Activated CD4-positive, alpha-beta T cell treated with anti-CD3 and anti-CD28 coated beads, Interleukin-2, amount 50 U/mL, for 48 hours (primary cell): Measurements from ENCODE around the gene PRPF19.
A peak's percentile ranks its signal among the peaks of the same experiment; 100 is the strongest.

Experiments used
- DNase-seq, 2 experiments: peaks; one replicate each; pipeline ENCODE4 v3.0.0-alpha.2; 2020

PRPF19 gene

DNA sequence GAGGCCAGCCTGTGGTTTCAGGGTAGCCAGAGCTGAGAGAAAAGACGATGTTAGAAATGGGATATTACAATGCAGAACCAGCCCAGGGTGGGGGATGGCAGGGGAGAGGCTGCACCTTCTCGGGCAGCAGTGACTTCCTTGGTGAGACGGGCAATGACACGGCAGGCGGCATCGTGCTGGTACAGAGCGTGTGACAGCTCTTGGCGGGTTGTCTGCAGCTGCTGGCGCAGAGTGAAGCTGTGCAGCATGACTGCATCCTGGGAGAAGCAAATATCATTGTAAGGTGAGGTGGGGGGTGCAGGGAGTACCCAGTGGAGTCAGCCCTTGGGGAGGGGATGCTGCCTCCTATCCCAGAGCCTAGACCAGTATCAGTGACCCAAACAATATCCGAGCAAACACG, 3.8 kb downstream of the PRPF19 start:
- no peak for DNase-seq

DNA sequence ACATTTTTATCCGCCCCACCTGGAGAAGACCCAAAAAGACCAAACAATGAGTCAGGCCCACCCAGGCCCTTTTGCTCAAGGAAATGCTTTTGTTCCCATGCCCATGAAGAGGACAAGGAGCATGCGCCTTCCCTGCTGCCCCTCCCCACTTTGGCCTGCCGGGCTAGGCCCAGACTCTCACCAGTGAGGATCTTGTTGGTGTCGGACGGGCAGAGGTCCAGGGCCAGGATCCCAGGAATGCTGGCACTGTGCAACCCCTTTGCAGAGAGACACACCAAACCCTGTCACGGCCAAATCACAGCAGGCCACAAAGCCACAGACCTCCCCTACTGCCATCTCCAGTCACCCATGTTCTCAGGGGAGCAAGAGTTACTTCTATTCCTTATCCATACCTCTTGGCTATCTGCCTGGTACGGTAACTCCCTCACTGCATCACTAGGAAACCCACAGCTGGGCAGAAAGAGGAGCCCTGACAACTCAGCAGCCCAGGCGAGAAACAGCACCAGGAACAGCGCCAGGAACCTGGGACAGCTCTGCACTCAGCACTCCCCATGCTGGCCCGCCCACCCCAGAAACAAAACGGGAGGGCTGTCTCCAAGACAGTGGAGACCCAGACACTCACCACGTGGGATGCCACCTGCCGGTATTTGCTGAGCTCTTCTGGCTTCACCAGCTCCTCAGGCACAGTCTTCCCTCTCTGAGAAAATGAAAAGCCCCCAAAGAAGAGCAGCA, 5.5 kb downstream of the PRPF19 start:
- no peak for DNase-seq

DNA sequence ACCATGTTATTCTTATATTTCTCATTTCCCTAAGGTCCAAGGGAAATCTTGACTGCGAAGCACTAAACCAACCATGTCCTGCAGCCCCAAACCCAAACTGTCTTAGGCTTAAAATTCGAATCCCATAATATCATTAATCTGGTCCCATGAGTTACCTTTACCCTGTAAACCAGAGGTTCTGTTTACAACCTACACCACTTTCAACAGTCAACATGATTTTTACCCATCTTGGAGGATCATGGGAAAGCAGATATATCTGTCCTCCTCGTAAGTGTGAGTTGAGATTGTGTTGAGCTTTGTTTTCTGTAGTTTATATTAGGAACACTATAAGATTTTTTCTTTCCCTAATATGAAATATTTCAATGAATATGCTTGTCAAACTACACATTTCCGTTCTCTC, 6.4 kb downstream of the PRPF19 start:
- DNase-seq, result no peak

DNA sequence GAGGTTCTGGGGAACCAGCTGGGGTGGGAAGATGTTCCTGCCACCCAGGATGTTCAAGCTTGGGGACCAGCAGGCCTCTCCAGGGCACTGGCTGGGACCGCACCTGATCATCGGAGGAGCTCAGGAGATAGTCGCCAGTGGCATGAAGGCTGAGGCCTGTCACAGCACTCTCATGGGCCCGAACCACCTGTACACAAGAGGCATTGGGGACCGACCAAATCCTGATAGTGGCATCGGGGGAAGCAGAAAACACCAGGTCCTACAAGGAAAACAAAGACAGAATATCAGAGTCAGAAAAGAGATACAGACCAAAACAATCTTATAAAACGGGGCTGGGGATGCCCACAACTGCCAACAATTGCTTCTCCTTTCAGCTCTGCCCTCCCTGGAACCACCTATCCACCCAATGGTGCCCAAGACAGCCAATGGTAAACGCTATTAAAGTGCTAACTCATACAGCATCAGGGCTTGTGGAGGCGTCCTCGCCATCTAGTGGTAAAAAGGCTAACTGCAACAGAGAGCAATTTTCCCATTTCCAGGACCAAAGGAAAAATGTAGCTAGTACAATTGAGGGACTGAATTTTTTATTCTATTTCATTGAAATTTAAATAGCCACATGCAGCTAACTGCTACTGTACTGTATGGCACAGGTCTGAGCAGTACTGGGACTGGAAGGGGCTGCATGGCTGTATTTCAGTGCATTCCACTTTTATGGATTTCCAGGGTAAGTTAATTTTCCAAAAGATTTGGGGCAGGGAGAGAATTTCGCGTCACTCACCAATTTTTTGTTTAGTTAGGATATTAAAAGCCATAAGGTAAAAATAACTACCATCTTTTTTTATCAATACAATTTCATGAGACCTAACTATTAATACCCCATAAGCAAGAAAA, 7.1 kb downstream of the PRPF19 start:
- no peak for DNase-seq

DNA sequence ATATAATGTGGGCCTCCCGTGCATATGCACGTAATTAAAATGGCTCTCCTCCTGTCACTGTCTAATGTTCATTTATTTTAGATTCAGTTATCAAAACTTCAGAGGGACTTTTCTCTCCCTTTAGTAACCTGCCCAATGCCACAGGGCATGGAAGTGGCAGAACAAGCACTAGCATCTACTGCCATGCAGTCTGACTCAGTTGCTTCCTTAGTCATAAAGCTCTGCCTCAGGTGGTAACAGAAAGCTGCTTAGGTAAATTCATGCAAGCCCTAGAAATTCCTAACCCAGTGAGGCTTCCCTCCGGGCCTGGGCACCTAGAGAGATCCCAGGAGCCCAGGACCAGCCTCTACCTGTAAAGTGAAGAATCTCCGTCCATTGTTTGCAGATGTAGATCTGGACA, 8.9 kb downstream of the PRPF19 start:
- DNase-seq, result no peak

DNA sequence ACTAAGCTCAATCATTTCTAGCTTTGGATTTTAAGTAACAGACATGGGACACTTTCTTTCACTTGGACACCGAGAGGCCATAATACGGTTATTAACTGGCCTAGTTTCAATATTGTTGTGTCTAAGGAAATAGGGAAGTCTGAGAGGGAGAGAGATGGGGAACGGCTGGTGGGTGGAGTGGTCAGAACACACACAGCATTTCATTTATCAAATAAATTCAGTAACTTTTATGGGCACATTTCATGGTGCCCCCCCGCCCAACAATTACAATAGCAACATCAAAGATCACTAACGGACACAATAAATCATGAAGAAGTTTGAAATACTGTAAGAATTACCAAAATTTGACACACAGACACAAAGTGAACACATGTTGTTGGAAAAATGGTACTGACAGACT, 10.7 kb downstream of the PRPF19 start:
- no peak for DNase-seq

DNA sequence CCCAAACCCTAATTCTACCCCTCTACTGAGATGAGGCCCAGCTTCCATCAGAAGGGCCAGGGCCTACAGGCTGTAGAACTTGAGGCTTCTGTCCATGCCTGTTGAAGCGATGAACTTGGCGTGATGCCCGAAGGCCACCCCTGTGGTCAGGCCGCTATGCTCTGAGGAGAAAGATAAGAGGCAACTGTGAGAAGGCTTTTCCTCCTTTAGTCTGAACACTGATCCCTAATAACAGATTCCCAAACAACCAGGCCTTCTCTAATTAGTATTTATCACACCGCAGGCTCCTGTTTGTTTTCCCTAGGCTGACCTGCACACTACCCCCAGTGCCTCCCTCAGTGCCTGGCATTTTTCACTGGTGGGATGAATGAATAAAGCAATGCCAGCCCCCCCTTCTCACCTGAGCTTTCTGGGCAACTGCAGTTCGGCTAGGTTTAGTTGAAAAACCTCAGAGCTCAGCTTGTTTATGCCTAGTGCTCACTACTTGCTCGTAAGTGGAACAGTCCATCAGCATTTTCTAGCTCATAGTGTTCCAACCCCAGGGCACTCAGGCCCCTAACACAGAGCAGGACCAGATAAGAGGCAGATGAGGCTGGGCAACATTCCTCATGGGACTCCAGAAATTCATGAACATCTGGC, 15.2 kb downstream of the PRPF19 start:
- DNase-seq, result peak in 1 of 2 experiments; percentile 1

DNA sequence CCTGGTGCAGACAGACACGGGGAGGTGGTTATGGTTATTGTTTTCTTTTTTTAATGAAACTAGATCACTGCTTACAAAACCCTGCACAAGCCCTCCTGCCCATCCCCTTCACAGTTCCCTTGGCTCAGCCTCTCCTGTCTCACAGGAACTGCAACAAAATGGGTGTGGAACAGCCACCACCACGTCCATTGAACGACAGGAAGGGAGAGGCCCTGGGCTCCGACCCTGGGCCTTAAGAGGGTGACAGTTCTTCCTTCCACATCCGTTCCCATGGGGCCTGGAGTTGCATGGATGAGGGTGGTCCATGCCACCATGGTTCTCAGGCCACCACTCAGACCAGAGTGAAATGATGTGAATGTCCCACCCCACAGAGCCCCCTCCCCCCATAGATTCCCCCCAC, 15.7 kb downstream of the PRPF19 start:
- DNase-seq, result peak in 1 of 2 experiments; percentile 1

DNA sequence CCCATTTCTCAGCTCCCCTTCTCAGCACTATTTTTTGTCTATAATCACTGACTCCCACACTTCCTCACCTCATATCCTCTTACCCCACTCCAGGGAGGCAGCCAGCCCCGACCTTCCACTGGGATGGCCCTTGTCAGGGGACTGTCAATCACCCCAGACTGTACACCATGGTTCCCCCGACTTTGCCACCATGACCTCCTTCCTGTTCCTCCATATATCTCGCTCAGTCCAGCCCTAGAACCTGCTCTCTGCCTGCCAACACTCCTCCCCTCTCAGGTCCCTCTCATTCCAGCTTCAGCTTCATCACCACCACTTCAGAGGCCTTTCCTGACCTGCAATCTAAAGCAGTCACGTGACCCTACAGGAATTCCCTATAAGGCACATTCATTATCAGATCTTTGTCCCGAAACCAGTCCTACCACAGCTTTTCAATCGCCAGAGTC, 16.5 kb downstream of the PRPF19 start:
- no peak for DNase-seq

DNA sequence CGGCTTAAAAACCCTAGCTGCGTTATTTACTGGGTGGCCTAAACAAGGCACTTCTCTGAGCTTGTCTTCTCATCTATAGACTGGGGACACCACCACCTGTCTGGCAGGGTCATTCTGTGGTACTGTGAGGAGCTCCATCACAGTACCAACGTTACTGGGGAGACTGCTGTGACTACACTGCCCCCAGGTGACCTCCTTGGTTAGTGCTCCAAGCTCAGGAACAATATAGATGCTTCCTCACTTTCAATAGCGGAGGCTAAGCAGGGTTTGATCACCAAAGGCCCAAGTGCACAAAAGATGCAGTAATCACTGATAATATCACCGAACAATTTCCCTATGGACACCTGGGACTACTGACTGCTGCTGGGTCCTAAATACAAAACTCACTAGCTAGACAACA, 18.8 kb downstream of the PRPF19 start:
- DNase-seq, result peak in 1 of 2 experiments; percentile 32

DNA sequence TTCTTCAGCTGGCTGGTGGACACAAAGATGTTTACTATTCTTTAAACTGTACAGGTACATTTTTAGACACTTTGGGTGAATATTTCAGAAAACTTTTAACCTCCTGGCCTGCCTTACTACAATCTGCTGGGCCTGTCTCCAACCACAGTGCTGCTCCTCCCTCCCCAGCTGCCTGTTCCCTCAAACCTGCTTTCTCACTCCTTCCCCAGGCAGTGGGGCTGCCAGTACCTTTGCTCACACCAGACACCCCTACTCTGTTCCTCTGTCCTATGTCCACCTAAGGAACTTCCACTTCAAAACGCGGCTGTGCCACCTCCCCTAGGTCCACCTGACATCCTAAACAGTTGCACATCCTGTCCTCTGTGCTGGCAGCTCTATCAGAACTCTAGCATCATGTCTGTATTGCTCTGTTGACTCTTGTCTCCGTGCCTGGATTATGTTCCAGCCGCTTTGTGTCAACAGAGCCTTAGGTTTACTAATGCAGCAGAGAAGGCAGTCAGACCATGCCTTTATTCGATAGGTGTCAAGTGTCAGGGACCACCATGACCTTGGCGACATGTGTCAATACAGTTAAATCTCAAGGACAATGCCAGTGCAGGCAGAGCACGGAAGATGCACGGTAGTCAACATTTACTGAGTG, 25.6 kb downstream of the PRPF19 start:
- DNase-seq, result no peak

DNA sequence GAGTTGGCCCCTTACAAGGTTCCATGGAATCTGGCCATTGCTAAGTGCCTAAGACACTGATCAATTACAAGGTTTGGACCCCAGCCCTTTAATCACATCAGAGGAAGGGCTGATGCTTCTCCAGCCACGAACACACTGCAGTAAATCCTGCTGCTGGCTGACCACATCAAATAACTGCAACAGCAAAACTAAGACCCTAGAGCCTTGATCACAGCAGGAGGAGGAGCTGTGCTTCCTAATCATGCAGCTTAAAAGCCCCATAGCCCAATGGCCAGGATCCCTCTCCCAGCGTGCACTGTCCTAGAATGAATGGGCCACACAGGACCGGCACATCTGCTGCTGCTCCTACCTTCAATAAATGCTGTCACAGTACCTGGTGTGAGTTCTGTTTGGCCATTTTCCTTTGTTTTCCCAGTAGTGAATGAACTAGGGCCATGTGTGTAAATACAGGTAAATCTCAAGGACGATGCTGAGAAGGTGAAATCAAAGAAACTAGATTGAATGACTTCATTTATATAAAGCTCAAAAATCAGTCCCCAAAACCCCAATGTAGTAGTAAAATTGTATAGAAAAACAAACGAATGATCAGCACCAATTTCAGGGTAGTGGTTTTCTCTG, 26.3 kb downstream of the PRPF19 start:
- DNase-seq, result no peak

DNA sequence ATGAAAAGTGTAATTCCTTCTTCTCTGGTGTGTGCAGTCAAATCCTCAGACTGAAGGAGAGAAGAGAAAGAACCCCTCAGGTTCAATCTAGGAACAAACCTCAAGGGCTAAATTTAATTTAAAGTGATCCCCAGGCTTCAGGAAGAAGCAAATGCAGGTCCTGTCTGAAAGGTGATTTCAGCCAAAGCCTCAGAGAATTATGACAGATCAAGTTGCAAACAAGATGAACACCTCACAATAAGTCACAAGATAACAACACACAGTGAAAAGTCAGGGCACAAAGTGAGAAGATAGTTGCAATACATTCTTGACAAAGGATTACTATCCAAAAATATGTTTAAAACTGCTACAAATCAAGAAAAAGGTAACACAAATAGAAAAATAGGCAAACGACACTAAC, 27.3 kb downstream of the PRPF19 start:
- DNase-seq, result no peak

DNA sequence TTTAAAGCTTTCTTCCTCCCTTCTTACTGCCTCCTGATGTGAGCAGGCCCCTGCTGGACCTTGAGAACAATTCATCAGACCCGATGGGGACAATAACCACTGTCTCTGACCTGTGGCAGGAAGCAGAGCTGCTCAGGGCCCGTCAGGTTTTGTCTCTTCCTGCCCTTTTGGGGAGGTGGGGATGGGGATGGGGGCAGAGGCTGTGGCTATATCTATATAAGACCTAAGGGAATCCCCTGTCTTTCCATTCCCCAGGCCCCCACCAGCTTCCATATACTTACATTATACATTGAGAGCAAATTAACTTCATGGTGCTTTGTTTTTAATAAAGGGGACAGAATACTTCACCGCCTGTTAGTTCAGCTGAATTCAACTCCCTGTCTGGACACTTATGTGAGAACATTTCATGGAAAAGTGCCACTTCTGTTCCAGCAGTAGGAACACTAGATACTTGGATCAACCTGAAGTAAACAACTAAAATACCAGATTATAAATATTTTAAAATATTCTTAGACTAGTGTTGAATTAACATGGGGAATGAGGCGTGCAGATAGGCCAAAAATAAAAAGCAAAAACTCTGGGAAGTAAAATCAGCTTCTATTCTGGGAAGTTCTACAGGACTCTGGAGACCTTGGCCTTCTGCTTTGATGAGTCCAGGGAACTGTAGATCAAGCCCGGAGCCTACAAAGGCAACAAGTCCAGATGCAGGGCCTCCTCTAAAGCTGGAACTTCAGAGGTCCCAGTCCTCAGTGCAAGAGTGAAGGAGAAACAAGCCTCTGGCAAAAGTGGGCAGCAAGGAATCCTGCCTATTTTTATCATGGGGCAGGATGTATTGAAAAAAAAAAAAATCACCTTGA, 27.9 kb downstream of the PRPF19 start:
- no peak for DNase-seq

DNA sequence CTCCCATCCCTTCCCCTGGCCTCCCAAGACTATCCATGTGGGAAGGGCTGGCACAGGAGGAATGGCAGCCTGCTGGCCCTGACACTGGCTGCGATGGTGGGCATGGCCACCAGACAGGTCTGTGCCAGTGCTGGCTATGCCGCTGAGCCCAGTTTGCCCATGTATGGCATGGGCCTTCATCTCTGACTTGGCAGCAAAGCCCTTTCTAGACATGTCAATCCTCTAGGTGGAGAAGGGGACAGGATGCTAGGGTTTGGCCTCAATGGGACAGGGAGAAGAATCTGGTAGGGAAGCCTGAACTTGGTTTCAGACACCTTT, 30.3 kb downstream of the PRPF19 start:
- DNase-seq, result no peak

DNA sequence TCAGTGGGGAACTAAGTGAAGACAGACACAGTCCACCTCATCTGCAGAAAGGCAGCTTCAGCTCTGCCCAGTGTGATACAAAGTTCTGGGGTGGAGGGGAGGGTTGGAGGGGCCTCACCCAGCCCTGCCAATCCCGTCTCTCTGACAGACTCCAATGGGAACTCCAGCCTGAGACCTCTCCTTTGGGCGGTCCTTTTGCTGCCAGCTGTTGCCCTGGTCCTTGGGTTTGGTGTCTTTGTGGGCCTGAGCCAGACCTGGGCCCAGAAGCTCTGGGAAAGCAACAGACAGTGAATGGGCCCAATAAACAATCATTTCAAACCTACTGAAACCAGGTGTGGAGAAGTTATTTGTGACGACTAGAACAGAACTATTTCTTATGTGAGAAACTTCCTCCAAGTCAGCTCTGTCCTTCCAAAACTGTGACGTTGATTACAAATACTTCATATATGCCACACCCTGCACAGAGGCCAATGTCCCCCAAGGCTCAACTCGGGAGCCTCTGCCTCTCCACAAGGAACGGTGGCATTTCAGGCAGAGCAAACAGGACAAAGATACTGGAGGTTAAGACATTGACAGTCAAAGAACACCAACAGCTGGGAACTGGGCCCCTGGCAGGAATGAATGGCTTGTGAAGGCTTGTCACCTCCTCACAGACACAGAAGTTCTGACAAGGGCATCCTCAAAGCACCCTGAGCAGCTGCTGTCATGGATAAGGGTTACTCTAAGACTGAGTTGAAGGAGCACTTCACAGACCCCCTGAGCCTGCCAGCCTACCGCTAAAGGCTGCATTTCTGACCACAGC, 30.8 kb downstream of the PRPF19 start:
- DNase-seq, result no peak

DNA sequence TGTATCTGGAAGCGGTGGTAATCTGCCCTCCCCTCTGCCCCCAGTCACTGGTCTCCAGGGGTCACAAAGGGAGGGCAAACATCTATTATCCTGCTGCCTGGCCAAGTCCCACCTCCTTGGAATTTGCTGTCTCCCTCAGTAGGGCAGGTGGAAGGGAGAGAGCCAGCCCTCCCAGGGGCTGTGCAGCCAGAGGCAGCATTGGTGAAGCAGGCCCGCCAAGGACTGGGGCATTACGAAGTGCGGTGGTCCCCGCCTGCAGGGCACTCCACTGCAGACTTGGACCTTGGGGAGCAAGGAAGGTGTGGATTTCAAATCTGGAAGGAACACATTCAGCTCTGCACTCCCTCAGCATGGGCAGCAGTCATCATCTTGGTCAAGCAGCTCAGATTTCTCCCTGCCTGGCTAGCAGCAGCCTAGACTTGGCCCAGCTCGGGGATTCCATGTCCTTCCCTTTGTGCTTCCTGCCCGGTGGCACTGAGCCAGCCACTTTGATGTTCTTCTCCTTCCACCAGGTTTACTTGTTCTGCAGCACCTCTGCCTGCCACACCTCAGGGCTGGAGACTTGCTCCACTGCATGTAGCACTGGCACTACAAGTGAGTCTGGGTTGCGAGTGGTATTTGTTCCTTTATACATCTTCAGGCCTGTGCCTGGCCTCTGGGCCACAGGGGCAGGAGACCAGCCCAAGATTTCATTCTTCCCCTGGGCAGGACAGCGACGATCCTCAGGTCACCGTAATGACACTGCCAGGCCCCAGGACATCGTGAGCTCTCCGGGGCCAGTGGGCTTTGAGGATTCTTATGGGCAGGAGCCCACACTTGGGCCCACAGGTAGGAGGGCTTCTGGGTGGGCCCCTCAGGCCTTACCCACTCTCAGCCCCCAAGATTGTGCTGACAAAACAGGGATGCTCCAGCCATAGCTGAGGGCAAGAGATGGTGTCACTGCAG, 31.7 kb downstream of the PRPF19 start:
- DNase-seq, result peak in 1 of 2 experiments; percentile 3

DNA sequence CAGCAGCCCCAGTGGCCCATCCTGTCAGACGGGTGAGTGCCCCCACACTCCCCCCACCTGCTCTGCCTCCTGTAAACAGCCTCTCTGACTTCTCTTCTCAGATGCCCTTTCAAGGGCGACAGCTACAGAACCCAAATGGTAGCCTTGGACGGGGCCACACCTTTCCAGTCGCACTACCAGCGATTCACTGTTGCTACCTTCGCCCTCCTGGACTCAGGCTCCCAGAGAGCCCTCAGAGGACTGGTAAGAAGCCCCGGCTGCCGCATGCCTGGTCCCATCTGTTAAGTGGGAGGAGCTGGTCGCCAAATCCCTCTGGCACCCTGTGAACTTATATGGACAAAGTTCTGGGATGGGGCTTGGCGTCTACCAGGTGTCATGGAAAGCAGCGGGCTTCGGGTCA, 32.9 kb downstream of the PRPF19 start:
- peak in 1 of 2 experiments; percentile 2 for DNase-seq

DNA sequence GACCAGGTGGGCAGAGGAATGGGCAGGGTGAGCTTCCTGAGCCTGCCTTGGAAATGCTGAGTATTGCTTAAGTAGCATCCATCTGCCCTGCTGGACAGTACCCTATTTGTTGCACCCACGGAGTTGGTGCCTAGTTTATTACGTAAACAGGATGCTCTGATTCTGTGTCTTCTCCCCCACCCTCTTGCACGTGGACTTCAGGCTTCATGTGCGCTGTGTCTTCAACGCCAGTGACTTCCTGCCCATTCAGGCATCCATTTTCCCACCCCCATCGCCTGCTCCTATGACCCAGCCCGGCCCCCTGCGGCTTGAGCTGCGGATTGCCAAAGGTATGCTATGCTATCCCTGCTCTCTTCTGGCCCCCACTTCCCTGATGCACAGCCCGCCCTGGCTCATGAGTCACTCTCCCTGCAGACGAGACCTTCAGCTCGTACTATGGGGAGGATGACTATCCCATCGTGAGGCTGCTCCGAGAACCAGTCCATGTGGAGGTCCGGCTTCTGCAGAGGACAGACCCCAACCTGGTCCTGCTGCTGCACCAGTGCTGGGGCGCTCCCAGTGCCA, 33.3 kb downstream of the PRPF19 start:
- DNase-seq, result peak in 1 of 2 experiments; percentile 2
